Measurements from ENCODE around the gene CCDC177. TPM values are rescaled to one million over a fixed set of nuclear protein-coding genes. Genes with fewer than 3 reads are reported as not detected.

The CCDC177 gene
- total RNA-seq, 4 donors from 2014 or later: 0.13 to 0.34 TPM; not detected in 2

- Histone ChIP-seq H3K36me3 (no peaks in the 10 kb centered on the region), H3K27ac (no peak overlapping the region), H3K4me3 (no peak overlapping the region), H3K9me3 (no peaks in the 10 kb centered on the region), H3K4me1 (peaks cover under 1% of the 10 kb centered on the region), H3K27me3 (no peaks in the 10 kb centered on the region)
- no peak for DNase-seq (ENCODE audit: low spot score in 2 of 2)
- 93% methylated on average over 3 of the region's 9 CpGs for WGBS
- TF ChIP-seq CTCF (IDR thresholded peaks at IDR 0.05) (no peak), EP300 (IDR thresholded peaks at IDR 0.05) (no peak), POLR2AphosphoS5 (IDR thresholded peaks at IDR 0.05) (no peak), POLR2A (IDR thresholded peaks at IDR 0.05) (no peak)
Observed at GRCh38 chr14:69528143-69528542, 46.5 kb downstream of the CCDC177 start.

GRCh38 chr14:69527635-69528034, 47.0 kb downstream of the CCDC177 start:
- H3K9me3 ChIP-seq: no peaks in the 10 kb centered on the region
- no peak for TF ChIP-seq POLR2AphosphoS5 (IDR thresholded peaks at IDR 0.05)
- no peak for TF ChIP-seq POLR2A (IDR thresholded peaks at IDR 0.05)
- no peak for TF ChIP-seq EP300 (IDR thresholded peaks at IDR 0.05)
- no peak for TF ChIP-seq CTCF (IDR thresholded peaks at IDR 0.05)
- H3K27me3 ChIP-seq: no peaks in the 10 kb centered on the region
- DNase-seq (ENCODE audit: low spot score in 2 of 2): no peak
- no peaks in the 10 kb centered on the region for H3K36me3 ChIP-seq
- WGBS: 93% methylated on average over 14 of the region's 14 CpGs
- no peak overlapping the region for H3K4me3 ChIP-seq
- H3K27ac ChIP-seq: no peak overlapping the region
- no peaks in the 10 kb centered on the region for H3K4me1 ChIP-seq

- 82% methylated on average over 6 of the region's 6 CpGs for WGBS
- Histone ChIP-seq H3K36me3 (no peaks in the 10 kb centered on the region), H3K27me3 (no peaks in the 10 kb centered on the region), H3K4me3 (no peak overlapping the region), H3K4me1 (no peaks in the 10 kb centered on the region), H3K9me3 (no peaks in the 10 kb centered on the region), H3K27ac (no peak overlapping the region)
- DNase-seq (ENCODE audit: low spot score in 2 of 2): peak in 1 of 2 donors; percentile 20
- TF ChIP-seq CTCF (IDR thresholded peaks at IDR 0.05) (no peak), EP300 (IDR thresholded peaks at IDR 0.05) (no peak), POLR2A (IDR thresholded peaks at IDR 0.05) (no peak), POLR2AphosphoS5 (IDR thresholded peaks at IDR 0.05) (no peak)
Observed at GRCh38 chr14:69525896-69526295, 48.8 kb downstream of the CCDC177 start.

- 96% methylated on average over 6 of the region's 6 CpGs for WGBS
- peak in 1 of 2 donors; percentile 27 for DNase-seq (ENCODE audit: low spot score in 2 of 2)
- H3K36me3 ChIP-seq: no peaks in the 10 kb centered on the region
- H3K9me3 ChIP-seq: no peaks in the 10 kb centered on the region
- no peaks in the 10 kb centered on the region for H3K27me3 ChIP-seq
- no peak overlapping the region for H3K27ac ChIP-seq
- no peak overlapping the region for H3K4me3 ChIP-seq
- TF ChIP-seq POLR2AphosphoS5 (IDR thresholded peaks at IDR 0.05) (no peak), CTCF (IDR thresholded peaks at IDR 0.05) (no peak), POLR2A (IDR thresholded peaks at IDR 0.05) (no peak), EP300 (IDR thresholded peaks at IDR 0.05) (no peak)
- H3K4me1 ChIP-seq: no peaks in the 10 kb centered on the region
Observed at GRCh38 chr14:69522026-69522425, 52.6 kb downstream of the CCDC177 start.

Other genes starting within 250 kb of the CCDC177 start
- gene ERH, start 176.6 kb downstream of the CCDC177 start, total RNA-seq: 10 to 100 TPM; 40.6 to 54.3 (median 41.5) TPM
- 10 to 100 TPM; 46.5 to 65.6 (median 60.2) TPM for gene SLC39A9, start 176.2 kb downstream of the CCDC177 start, total RNA-seq
- 1 to 10 TPM; 1.2 to 3.5 (median 2.3) TPM for gene PLEKHD1, start 90.1 kb downstream of the CCDC177 start, total RNA-seq
- 10 to 100 TPM; 45.1 to 60.4 (median 56.7) TPM for gene SUSD6, start 36.7 kb upstream of the CCDC177 start, total RNA-seq
- 1,000 to 10,000 TPM in 1 of 4 donors, 100 to 1,000 TPM in 3; 342 to 1,053 (median 453) TPM for gene SRSF5, start 192.3 kb upstream of the CCDC177 start, total RNA-seq
- gene SLC10A1, start 222.4 kb upstream of the CCDC177 start, total RNA-seq: not detected

Measured in suprapubic skin (tissue), 4 donors.